AG10803 (cell line): Measurements from ENCODE around the gene CDK5RAP2.

ENCODE experiments used
- DNase-seq: peaks from one replicate; pipeline ENCODE4 v3.0.0; 2010; ENCODE audit warnings: low read depth
- H3K4me3 ChIP-seq: 2 replicates; pipeline ENCODE4 v1.5.1; 2011; ENCODE audit warnings: mild to moderate bottlenecking, low read length, control low read depth
- CTCF ChIP-seq: conservative IDR thresholded peaks from 2 replicates; pipeline ENCODE4 v1.5.1; 2011; ENCODE audit warnings: mild to moderate bottlenecking, low read length, control low read depth, inconsistent platforms

Gene CDK5RAP2

GRCh38 chr9:120570296-120570695, 9.7 kb downstream of the CDK5RAP2 start:
- H3K4me3 ChIP-seq, result no peak overlapping the region
- no peak for TF ChIP-seq CTCF
- DNase-seq, result peak; percentile 21

GRCh38 chr9:120569556-120569955, 10.4 kb downstream of the CDK5RAP2 start:
- H3K4me3 ChIP-seq, result no peak overlapping the region

GRCh38 chr9:120568816-120569215, 11.2 kb downstream of the CDK5RAP2 start:
- no peak overlapping the region for H3K4me3 ChIP-seq
- no peak for DNase-seq

More at GRCh38 chr9:120569556-120569955, 10.4 kb downstream of the CDK5RAP2 start:
- no peak for DNase-seq
- peak; percentile 28 for TF ChIP-seq CTCF

GRCh38 chr9:120567874-120568273, 12.1 kb downstream of the CDK5RAP2 start:
- DNase-seq, result no peak
- no peak overlapping the region for H3K4me3 ChIP-seq
- TF ChIP-seq CTCF, result no peak

More at GRCh38 chr9:120568816-120569215, 11.2 kb downstream of the CDK5RAP2 start:
- no peak for TF ChIP-seq CTCF

- TF ChIP-seq CTCF, result no peak
- no peak overlapping the region for H3K4me3 ChIP-seq
- DNase-seq, result no peak
Measured at GRCh38 chr9:120567081-120567480, 12.9 kb downstream of the CDK5RAP2 start.

- no peak for DNase-seq
- H3K4me3 ChIP-seq, result no peak overlapping the region
- no peak for TF ChIP-seq CTCF
Measured at GRCh38 chr9:120564589-120564988, 15.4 kb downstream of the CDK5RAP2 start.

GRCh38 chr9:120562861-120563443, 17.0 kb downstream of the CDK5RAP2 start:
- no peak for DNase-seq
- no peak overlapping the region for H3K4me3 ChIP-seq
- no peak for TF ChIP-seq CTCF
